ENCODE results near the gene SPOUT1. TPM values are rescaled to one million over a fixed set of nuclear protein-coding genes. Genes with fewer than 3 reads are reported as not detected.

The SPOUT1 gene
- total and polyA plus RNA-seq, 2 of the 13 experiments (the other 11 are each of a cell fraction or from before 2014, with no cell fraction given): 39.0 to 45.8 TPM

GRCh38 chr9:128845186-128845931, 15.8 kb upstream of the SPOUT1 start:
- Histone ChIP-seq H3K9me3 (ENCODE audit: low read length) (no peaks in the 10 kb centered on the region), H4K20me1 (ENCODE audit: insufficient read depth, low read length) (peaks cover 10% of the 10 kb centered on the region; the same call in 1 of the 2 replicates), H3K9ac (ENCODE audit: insufficient read depth, low read depth, low read length) (0 out of 2 replicates have a peak overlapping the region, but pooled peaks have one; percentile 6), H3K4me2 (ENCODE audit: low read depth, low read length) (peak overlapping the region; percentile 40), H3K27me3 (ENCODE audit: control insufficient read depth in 1 of 2, insufficient read depth in 2 of 2, low read length in 2 of 2) (no peaks in the 10 kb centered on the region), H3K27ac (ENCODE audit: extremely low read length, insufficient read depth, low read length) (peak overlapping the region; percentile 55), H3K4me1 (ENCODE audit: insufficient read depth, low read length) (peaks cover 66% of the 10 kb centered on the region), H3K36me3 (replicated peaks in 1 of 2; ENCODE audit: control insufficient read depth in 1 of 2, insufficient read depth in 2 of 2, low read length in 2 of 2) (peaks cover 0 to 13% of the 10 kb centered on the region in 2 experiments), H2AFZ (ENCODE audit: low read length) (no peak overlapping the region), H3K79me2 (ENCODE audit: insufficient read depth, low read length) (peaks cover 19% of the 10 kb centered on the region), H3K4me3 (replicated peaks in 1 of 3; ENCODE audit: insufficient read depth in 1 of 3, low read depth in 2 of 3, low read length in 3 of 3) (no peak overlapping the region; a peak in 1 of 6 replicates)
- ChIA-PET POLR2A (interaction anchor here (0.7 to 2.5 kb wide), 4 partner anchors 16 to 30 kb away, joined by 3 to 12 read pairs (median 9); partner anchors contain the start of genes ENDOG and SPOUT1), CTCF (ENCODE audit: low intra/inter-chr PET ratio, low total read pairs) (no interaction called here)
- intact Hi-C loops (cut with micrococcal nuclease; ENCODE audit: unreplicated experiment): no loop called here
- FAIRE-seq (peak; percentile 69), ATAC-seq (peak; percentile 87), DNase-seq (ENCODE audit: low spot score) (peak; percentile 50)
- in situ Hi-C loops (cut with HindIII; ENCODE audit: extremely low pct_ligation_motif_present, low pct_unique_long_range_greater_than_20kb): no loop called here
- 58% methylated on average over 11 of the region's 13 CpGs for WGBS (ENCODE audit: low lambda C conversion rate)
- no TSS peak for BruUV-seq (replicated peaks)
- no peak for TF ChIP-seq ZNF749 (CRISPR knock-in tag; IDR thresholded peaks at IDR 0.05; ENCODE audit: borderline replicate concordance)
- no peak for TF ChIP-seq CREB1 (IDR thresholded peaks at IDR 0.05)
- TF ChIP-seq CREB1 (CRISPR knock-in tag; IDR thresholded peaks at IDR 0.05): no peak
- no peak for TF ChIP-seq TCF12 (IDR thresholded peaks at IDR 0.05)
- no peak for TF ChIP-seq TCF12 (CRISPR knock-in tag; IDR thresholded peaks at IDR 0.05)
- no peak for TF ChIP-seq ZBTB7B (CRISPR knock-in tag; IDR thresholded peaks at IDR 0.05)
- no peak for TF ChIP-seq ZNF737 (CRISPR knock-in tag; IDR thresholded peaks at IDR 0.05; ENCODE audit: borderline replicate concordance)
- TF ChIP-seq ZNF704 (CRISPR knock-in tag; IDR thresholded peaks at IDR 0.05; ENCODE audit: borderline replicate concordance): no peak
- no peak for TF ChIP-seq HMGXB3 (CRISPR knock-in tag; IDR thresholded peaks at IDR 0.05; ENCODE audit: borderline replicate concordance)
- TF ChIP-seq GPBP1L1 (CRISPR knock-in tag; IDR thresholded peaks at IDR 0.05): no peak
- no peak for TF ChIP-seq GABPB1 (CRISPR knock-in tag; IDR thresholded peaks at IDR 0.05)
- no peak for TF ChIP-seq ZNF614 (CRISPR knock-in tag; IDR thresholded peaks at IDR 0.05; ENCODE audit: borderline replicate concordance)
- no peak for TF ChIP-seq BORCS8-MEF2B (CRISPR knock-in tag; IDR thresholded peaks at IDR 0.05)
- peak; percentile 41; the same call in 1 of the 2 replicates for TF ChIP-seq ZFP91 (CRISPR knock-in tag; IDR thresholded peaks at IDR 0.05; ENCODE audit: borderline replicate concordance)
